ENCODE data around the gene ADAR. TPM values are rescaled to one million over a fixed set of nuclear protein-coding genes. Genes with fewer than 3 reads are reported as not detected.
A peak's percentile ranks its signal among the peaks of the same experiment; 100 is the strongest.

ADAR gene
- total RNA-seq, 1 experiment from 2014 or later = 55.3 TPM

- DNase-seq (ENCODE audit: low read depth) = no peak
- in situ Hi-C loops (cut with HindIII; ENCODE audit: low pct_unique_long_range_greater_than_20kb, low sequenced_read_pairs) = no loop called here
Observed at GRCh38 chr1:154619181-154619948, 11.4 kb upstream of the ADAR start.

- DNase-seq (ENCODE audit: low read depth) = no peak
- in situ Hi-C loops (cut with HindIII; ENCODE audit: low pct_unique_long_range_greater_than_20kb, low sequenced_read_pairs) = no loop called here
Observed at GRCh38 chr1:154616659-154617345, 8.8 kb upstream of the ADAR start.

GRCh38 chr1:154615411-154615810, 7.4 kb upstream of the ADAR start:
- no peak for DNase-seq (ENCODE audit: low read depth)
- in situ Hi-C loops (cut with HindIII; ENCODE audit: low pct_unique_long_range_greater_than_20kb, low sequenced_read_pairs) = no loop called here

- DNase-seq (ENCODE audit: low read depth) = no peak
- in situ Hi-C loops (cut with HindIII; ENCODE audit: low pct_unique_long_range_greater_than_20kb, low sequenced_read_pairs) = no loop called here
Observed at GRCh38 chr1:154614901-154615300, 6.9 kb upstream of the ADAR start.

- in situ Hi-C loops (cut with HindIII; ENCODE audit: low pct_unique_long_range_greater_than_20kb, low sequenced_read_pairs) = no loop called here
- DNase-seq (ENCODE audit: low read depth) = no peak
Observed at GRCh38 chr1:154614247-154614646, 6.3 kb upstream of the ADAR start.

- no peak for DNase-seq (ENCODE audit: low read depth)
- in situ Hi-C loops (cut with HindIII; ENCODE audit: low pct_unique_long_range_greater_than_20kb, low sequenced_read_pairs) = no loop called here
Observed at GRCh38 chr1:154611150-154611862, 3.3 kb upstream of the ADAR start.

- DNase-seq (ENCODE audit: low read depth) = peak; percentile 15
- in situ Hi-C loops (cut with HindIII; ENCODE audit: low pct_unique_long_range_greater_than_20kb, low sequenced_read_pairs) = no loop called here
Observed at GRCh38 chr1:154609398-154610380, 1.7 kb upstream of the ADAR start.

- in situ Hi-C loops (cut with HindIII; ENCODE audit: low pct_unique_long_range_greater_than_20kb, low sequenced_read_pairs) = no loop called here
- DNase-seq (ENCODE audit: low read depth) = no peak
Observed at GRCh38 chr1:154608397-154609270, 648 bp upstream of the ADAR start.

- in situ Hi-C loops (cut with HindIII; ENCODE audit: low pct_unique_long_range_greater_than_20kb, low sequenced_read_pairs) = no loop called here
- no peak for DNase-seq (ENCODE audit: low read depth)
Observed at GRCh38 chr1:154607106-154607608, 829 bp downstream of the ADAR start.

GRCh38 chr1:154605534-154605933, 2.5 kb downstream of the ADAR start:
- in situ Hi-C loops (cut with HindIII; ENCODE audit: low pct_unique_long_range_greater_than_20kb, low sequenced_read_pairs) = no loop called here
- no peak for DNase-seq (ENCODE audit: low read depth)

GRCh38 chr1:154603317-154603716, 4.7 kb downstream of the ADAR start:
- no peak for DNase-seq (ENCODE audit: low read depth)
- in situ Hi-C loops (cut with HindIII; ENCODE audit: low pct_unique_long_range_greater_than_20kb, low sequenced_read_pairs) = no loop called here

GRCh38 chr1:154599658-154600057, 8.3 kb downstream of the ADAR start:
- no peak for DNase-seq (ENCODE audit: low read depth)
- in situ Hi-C loops (cut with HindIII; ENCODE audit: low pct_unique_long_range_greater_than_20kb, low sequenced_read_pairs) = no loop called here

GRCh38 chr1:154598871-154599635, 8.9 kb downstream of the ADAR start:
- DNase-seq (ENCODE audit: low read depth) = no peak

GRCh38 chr1:154595621-154596020, 12.4 kb downstream of the ADAR start:
- DNase-seq (ENCODE audit: low read depth) = no peak
- in situ Hi-C loops (cut with HindIII; ENCODE audit: low pct_unique_long_range_greater_than_20kb, low sequenced_read_pairs) = no loop called here

More at GRCh38 chr1:154598871-154599635, 8.9 kb downstream of the ADAR start:
- in situ Hi-C loops (cut with HindIII; ENCODE audit: low pct_unique_long_range_greater_than_20kb, low sequenced_read_pairs) = no loop called here

GRCh38 chr1:154594811-154595210, 13.2 kb downstream of the ADAR start:
- DNase-seq (ENCODE audit: low read depth) = no peak
- in situ Hi-C loops (cut with HindIII; ENCODE audit: low pct_unique_long_range_greater_than_20kb, low sequenced_read_pairs) = no loop called here

- in situ Hi-C loops (cut with HindIII; ENCODE audit: low pct_unique_long_range_greater_than_20kb, low sequenced_read_pairs) = no loop called here
- DNase-seq (ENCODE audit: low read depth) = no peak
Observed at GRCh38 chr1:154593390-154593789, 14.6 kb downstream of the ADAR start.

Data from Caki2 (cell line).